H1 (cell line): Measurements from ENCODE around the gene GNB1. TPM values are rescaled to one million over a fixed set of nuclear protein-coding genes. Genes with fewer than 3 reads are reported as not detected.

ENCODE experiments used
- CTCF ChIA-PET: fragments of 300-600 bp; sonication (Branson Sonifier 250); formaldehyde crosslinking; loops from one replicate; lab custom pipeline; 2021; ENCODE audit not compliant: partially characterized antibody; lab: Charles Lee
- POLR2A ChIA-PET: fragments of 300-600 bp; sonication (Branson Sonifier 250); formaldehyde crosslinking; loops from one replicate; lab custom pipeline; 2021; ENCODE audit warnings: inconsistent platforms; ENCODE audit not compliant: partially characterized antibody; lab: Charles Lee
- DNase-seq, 2 experiments: peaks; one replicate each; pipeline versions ENCODE4 v3.0.0 to v3.0.0-alpha.2; 2010 to 2022; ENCODE audit warnings: low spot score in 2 of 2, low read depth in 1 of 2, mixed read lengths in 1 of 2
- FAIRE-seq: peaks from 2 replicates; lab custom pipeline; 2011; peaks lifted over from hg19 to GRCh38; lab: Jason Lieb, UNC
- H2AFZ ChIP-seq: 2 replicates; pipeline ENCODE4 v1.8.1; 2012; ENCODE audit warnings: low read length, inconsistent platforms
- H2AK5ac ChIP-seq: 2 replicates; pipeline ENCODE4 v1.6.1; 2013; ENCODE audit warnings: low read depth, low read length
- H2BK120ac ChIP-seq: replicated peaks from 2 replicates; pipeline ENCODE3; 2013; ENCODE audit warnings: low read depth, low read length, inconsistent platforms
- H2BK12ac ChIP-seq: 2 replicates; pipeline ENCODE4 v1.6.1; 2013; ENCODE audit warnings: low read depth, low read length
- H2BK15ac ChIP-seq: 2 replicates; pipeline ENCODE4 v1.6.1; 2013; ENCODE audit warnings: low read length
- H2BK20ac ChIP-seq: 2 replicates; pipeline ENCODE4 v1.6.1; 2013; ENCODE audit warnings: low read length
- H2BK5ac ChIP-seq: 2 replicates; pipeline ENCODE4 v1.6.1; 2013; ENCODE audit warnings: low read depth, low read length
- H3K14ac ChIP-seq: 2 replicates; pipeline ENCODE4 v1.6.1; 2013; ENCODE audit warnings: inconsistent platforms; ENCODE audit not compliant: insufficient read length
- H3K18ac ChIP-seq: 2 replicates; pipeline ENCODE4 v1.6.1; 2013; ENCODE audit warnings: low read length; ENCODE audit errors: extremely low read depth
- H3K23ac ChIP-seq: 2 replicates; pipeline ENCODE4 v1.6.1; 2013; ENCODE audit warnings: inconsistent platforms; ENCODE audit not compliant: insufficient read length
- H3K23me2 ChIP-seq: 2 replicates; pipeline ENCODE4 v1.6.1; 2013; ENCODE audit warnings: low read depth, low read length
- H3K27ac ChIP-seq: 2 replicates; pipeline ENCODE4 v1.6.1; 2011; ENCODE audit warnings: low read depth, low read length, inconsistent platforms
- H3K27me3 ChIP-seq, 4 experiments: replicated peaks in 1 of 4; 1 replicate in 1 of 4; 2 replicates in 3 of 4; pipeline versions ENCODE4 v1.6.1 to v1.8.1; 2011 to 2013; ENCODE audit warnings: low read length in 3 of 4, mild to moderate bottlenecking in 3 of 4, inconsistent platforms in 2 of 4, mixed read lengths in 2 of 4, moderate library complexity in 1 of 4; ENCODE audit not compliant: control insufficient read depth in 3 of 4, insufficient read depth in 3 of 4; ENCODE audit errors: extremely low read depth in 1 of 4
- H3K36me3 ChIP-seq, 4 experiments: 2 replicates each; pipeline versions ENCODE4 v1.6.1 to v1.8.1; 2011 to 2013; ENCODE audit warnings: mild to moderate bottlenecking in 4 of 4, low read length in 3 of 4, moderate library complexity in 2 of 4, control low read depth in 1 of 4, inconsistent platforms in 1 of 4; ENCODE audit not compliant: insufficient read depth in 4 of 4, control insufficient read depth in 2 of 4
- H3K4ac ChIP-seq: replicated peaks from 2 replicates; pipeline ENCODE3; 2013; ENCODE audit warnings: low read length, low read depth, mixed read lengths, inconsistent platforms; ENCODE audit not compliant: insufficient read length
- H3K4me1 ChIP-seq, 4 experiments: replicated peaks in 1 of 4; 1 replicate in 1 of 4; 2 replicates in 3 of 4; pipeline versions ENCODE4 v1.6.1 to v1.8.1; 2011 to 2013; ENCODE audit warnings: low read length in 3 of 4, inconsistent platforms in 2 of 4, mixed read lengths in 1 of 4; ENCODE audit not compliant: insufficient read depth in 4 of 4, control insufficient read depth in 3 of 4
- H3K4me2 ChIP-seq, 2 experiments: 2 replicates each; pipeline versions ENCODE4 v1.6.1 to v1.8.1; 2011 to 2013; ENCODE audit warnings: low read depth in 2 of 2, low read length in 2 of 2, control low read depth in 1 of 2, inconsistent platforms in 1 of 2, mild to moderate bottlenecking in 1 of 2; ENCODE audit not compliant: insufficient read depth in 1 of 2
- H3K4me3 ChIP-seq, 4 experiments: fragments of 200-600, 300-600 bp in 1 of 4; sonication (generic), shearing (Covaris generic), sonication (Bioruptor Twin) in 1 of 4; 2 replicates each; pipeline versions ENCODE4 v1.5.1 to v1.8.1; 2011 to 2016; ENCODE audit warnings: low read length in 4 of 4, low read depth in 3 of 4, control low read depth in 2 of 4, inconsistent platforms in 2 of 4, mild to moderate bottlenecking in 2 of 4, mixed read lengths in 1 of 4, moderate library complexity in 1 of 4; ENCODE audit not compliant: insufficient read depth in 2 of 4; ENCODE audit errors: extremely low read depth in 1 of 4
- H3K56ac ChIP-seq: replicated peaks from 2 replicates; pipeline ENCODE3; 2013; ENCODE audit warnings: low read depth, mild to moderate bottlenecking, mixed read lengths, low read length, inconsistent platforms; ENCODE audit not compliant: insufficient read length
- H3K79me1 ChIP-seq: 2 replicates; pipeline ENCODE4 v1.6.1; 2013; ENCODE audit warnings: low read depth, low read length, control low read depth
- H3K79me2 ChIP-seq, 2 experiments: 2 replicates each; pipeline versions ENCODE4 v1.6.1 to v1.8.1; 2012 to 2013; ENCODE audit warnings: low read length in 2 of 2, mild to moderate bottlenecking in 2 of 2, inconsistent platforms in 1 of 2; ENCODE audit not compliant: insufficient read depth in 2 of 2, control insufficient read depth in 1 of 2
- H3K9ac ChIP-seq, 4 experiments: replicated peaks in 1 of 4; 1 replicate in 1 of 4; 2 replicates in 3 of 4; pipeline versions ENCODE4 v1.6.1 to v1.8.1; 2011 to 2013; ENCODE audit warnings: low read depth in 3 of 4, low read length in 3 of 4, control low read depth in 2 of 4, mild to moderate bottlenecking in 2 of 4, moderate library complexity in 2 of 4, inconsistent platforms in 1 of 4; ENCODE audit errors: extremely low read depth in 1 of 4
- H3K9me3 ChIP-seq, 2 experiments: 2 replicates each; pipeline versions ENCODE4 v1.6.1 to v1.8.1; 2012 to 2013; ENCODE audit warnings: mild to moderate bottlenecking in 2 of 2, moderate library complexity in 2 of 2, control low read depth in 1 of 2, inconsistent platforms in 1 of 2, low read depth in 1 of 2, low read length in 1 of 2, mixed read lengths in 1 of 2; ENCODE audit not compliant: insufficient read depth in 2 of 2
- H4K20me1 ChIP-seq, 2 experiments: replicated peaks in 1 of 2; 2 replicates each; pipeline versions ENCODE3 to v1.8.1; 2011 to 2013; ENCODE audit warnings: inconsistent platforms in 2 of 2, low read length in 2 of 2, mild to moderate bottlenecking in 1 of 2; ENCODE audit not compliant: insufficient read depth in 2 of 2, control insufficient read depth in 1 of 2
- H4K5ac ChIP-seq: 2 replicates; pipeline ENCODE4 v1.6.1; 2013; ENCODE audit warnings: low read length, low read depth, mixed read lengths, inconsistent platforms; ENCODE audit not compliant: insufficient read length
- H4K8ac ChIP-seq: 2 replicates; pipeline ENCODE4 v1.8.0; 2013; ENCODE audit warnings: mild to moderate bottlenecking, moderate library complexity, low read length, inconsistent platforms; ENCODE audit not compliant: insufficient read depth; ENCODE audit errors: extremely low read depth
- H4K91ac ChIP-seq: replicated peaks from 2 replicates; pipeline ENCODE3; 2013; ENCODE audit warnings: low read length, mixed read lengths, inconsistent platforms; ENCODE audit not compliant: insufficient read length
- MAFK ChIP-seq: IDR thresholded peaks from 2 replicates; pipeline ENCODE4 v1.6.1; 2012; ENCODE audit warnings: low read depth, mild to moderate bottlenecking, improper control_type of control experiment, low read length
- POLR2AphosphoS5 ChIP-seq: IDR thresholded peaks from 2 replicates; pipeline ENCODE4 v1.6.1; 2011; ENCODE audit warnings: low read depth, low read length
- RBBP5 ChIP-seq: IDR thresholded peaks from 2 replicates; pipeline ENCODE4 v1.7.1; 2012; ENCODE audit warnings: low read depth, mild to moderate bottlenecking, inconsistent platforms, low read length, moderate library complexity, borderline replicate concordance
- SP1 ChIP-seq: IDR thresholded peaks from 2 replicates; pipeline ENCODE4 v1.6.1; 2011; ENCODE audit warnings: low read depth, low read length
- SUZ12 ChIP-seq: fragments of 200-600 bp; sonication (generic); IDR thresholded peaks from 2 replicates; pipeline ENCODE4 v1.6.1; 2012; ENCODE audit warnings: mild to moderate bottlenecking, inconsistent platforms, low read length, moderate library complexity, mixed read lengths
- TBP ChIP-seq: IDR thresholded peaks from 2 replicates; pipeline ENCODE4 v1.6.1; 2011; ENCODE audit warnings: low read depth, low read length, improper control_type of control experiment
- USF2 ChIP-seq: IDR thresholded peaks from 2 replicates; pipeline ENCODE4 v1.6.1; 2011; ENCODE audit warnings: low read length, improper control_type of control experiment
- WGBS, 2 experiments: shearing (Covaris generic) in 1 of 2; methylation state at CpG; one replicate each; pipeline versions ENCODE4 v1.1.6 to v1.1.7; 2013 to 2015; ENCODE audit warnings: low lambda C conversion rate in 2 of 2, mixed read lengths in 2 of 2, inconsistent platforms in 1 of 2, low coverage in 1 of 2, missing lambda C conversion rate in 1 of 2; ENCODE audit not compliant: insufficient replicate concordance in 2 of 2, insufficient coverage in 1 of 2, insufficient read length in 1 of 2; ENCODE audit errors: extremely low coverage in 1 of 2, missing lambda C conversion rate in 1 of 2; 5-methylcytosine and 5-hydroxymethylcytosine counted together
- polyA plus RNA-seq, 7 experiments: library from polyadenylated mRNA; depleted of rRNA in 3 of 7; stranded (reverse) in 5 of 7; unstranded in 2 of 7; fragments of >200 nt in 5 of 7; fragments of 200-250 nt in 2 of 7; gene quantifications; 1 replicate in 5 of 7; 2 replicates in 1 of 7; 4 replicates in 1 of 7; pipeline versions ENCODE4 v1.2.1 to v1.2.3, GENCODE V29; 2011 to 2013; ENCODE audit warnings: missing spikeins in 2 of 7, mixed read lengths in 2 of 7
- total RNA-seq: library from RNA; stranded (reverse); fragmentation: NEBNext Ultra II Directional; extraction: Animal tissue kit (Norgen Biotek cat#: 25700); gene quantifications from 2 replicates; pipeline ENCODE4 v1.2.1, GENCODE V29; 2021

Gene GNB1
- total and polyA plus RNA-seq, 2 of the 8 experiments (the other 6 are each of a cell fraction or from before 2014, with no cell fraction given), result 343 to 382 TPM

GRCh38 chr1:1903224-1903623 lies 12.3 kb upstream of the GNB1 start:
- Histone ChIP-seq H3K18ac (no peak overlapping the region), H3K27ac (no peak overlapping the region), H3K56ac (no peak overlapping the region), H3K14ac (no peak overlapping the region), H2AK5ac (no peak overlapping the region), H4K8ac (no peak overlapping the region), H3K23ac (no peak overlapping the region), H2BK20ac (no peak overlapping the region), H3K79me2 (no peaks in the 10 kb centered on the region), H4K91ac (peak overlapping the region; percentile 74), H3K23me2 (peaks cover under 1% of the 10 kb centered on the region; the same call in 1 of the 2 replicates), H3K4me2 (no peak overlapping the region), H3K4ac (no peak overlapping the region), H2BK5ac (no peak overlapping the region), H4K20me1 (peaks cover 0 to 3% of the 10 kb centered on the region in 2 experiments), H3K4me1 (peaks cover 0 to 10% (median 1%) of the 10 kb centered on the region in 4 experiments; a peak in 4 of 7 replicates), H3K4me3 (no peak overlapping the region), H3K9me3 (no peaks in the 10 kb centered on the region), H3K79me1 (no peaks in the 10 kb centered on the region), H3K36me3 (no peaks in the 10 kb centered on the region), H4K5ac (no peak overlapping the region), H2BK12ac (no peak overlapping the region), H3K27me3 (no peaks in the 10 kb centered on the region; a peak in 1 of 7 replicates), H2BK15ac (no peak overlapping the region), H2BK120ac (no peak overlapping the region), H3K9ac (no peak overlapping the region), H2AFZ (no peak overlapping the region)
- 95% methylated on average over 7 of the region's 12 CpGs; no CpG with 5 or more reads in 1 of the 2 experiments for WGBS, 2 experiments
- ChIA-PET POLR2A (interaction anchor here (1.7 kb wide), 1 partner anchor 76 kb away, joined by 4 read pairs; no protein-coding TSS in a partner anchor), CTCF (no interaction called here)
- FAIRE-seq (no peak), DNase-seq (no peak)
- TF ChIP-seq SUZ12 (no peak), SP1 (no peak), TBP (no peak), USF2 (no peak), POLR2AphosphoS5 (no peak), MAFK (no peak), RBBP5 (no peak)
